ENCODE results near the gene PSPC1.

The PSPC1 gene

GRCh38 chr13:19673473-19674430 is 109.0 kb downstream of the PSPC1 start:
- no peak for DNase-seq (ENCODE audit: low read depth in 2 of 2, low spot score in 1 of 2)

- no peak for DNase-seq (ENCODE audit: low read depth in 2 of 2, low spot score in 1 of 2)
These were observed 109.8 kb downstream of the PSPC1 start for GRCh38 chr13:19672990-19673389.

- DNase-seq (ENCODE audit: low read depth in 2 of 2, low spot score in 1 of 2), result no peak
These were observed 112.6 kb downstream of the PSPC1 start for GRCh38 chr13:19670147-19670546.

DNA sequence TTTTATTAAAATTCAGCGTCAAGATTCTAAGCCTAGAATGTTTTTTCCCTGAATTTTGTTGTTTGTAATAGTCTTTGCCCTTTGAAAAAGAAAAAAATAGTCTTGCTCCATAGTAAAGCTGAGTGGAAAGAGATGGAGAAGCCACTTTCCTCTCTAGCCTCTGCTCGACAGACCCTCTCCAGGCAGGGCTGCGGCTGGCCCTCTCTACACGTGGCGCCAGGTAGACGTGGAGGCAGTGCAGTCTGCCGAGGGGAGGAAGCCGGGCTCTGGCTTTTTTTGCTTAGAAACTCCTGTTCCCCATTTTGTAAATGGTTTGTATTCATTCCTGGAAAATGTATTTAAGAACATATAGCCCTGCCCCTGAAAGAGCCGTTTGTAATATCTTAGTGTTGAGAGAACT is 114.0 kb downstream of the PSPC1 start:
- DNase-seq (ENCODE audit: low read depth in 2 of 2, low spot score in 1 of 2), result no peak

DNA sequence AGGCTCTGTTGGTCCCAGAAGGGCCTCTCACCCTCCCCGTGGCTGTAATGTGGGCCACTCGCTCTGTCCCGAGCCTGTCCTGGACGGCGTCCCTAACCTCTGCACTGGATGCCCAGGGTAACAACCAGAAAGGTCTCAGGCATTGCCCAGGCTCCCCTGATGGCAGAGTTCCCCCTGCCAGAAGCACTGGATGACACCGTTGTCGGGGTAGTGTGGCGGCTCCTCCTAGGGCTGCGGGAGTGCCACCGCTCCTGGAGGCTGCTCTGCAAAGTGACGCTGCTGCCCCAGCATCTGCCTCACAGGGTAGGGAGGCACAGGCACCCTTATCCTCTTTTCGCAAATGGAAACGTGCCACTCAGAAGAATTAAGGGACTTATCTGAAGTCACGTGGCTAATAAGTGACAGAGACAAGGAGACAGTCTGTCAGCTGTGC is 117.3 kb downstream of the PSPC1 start:
- DNase-seq (ENCODE audit: low read depth in 2 of 2, low spot score in 1 of 2), result no peak

GRCh38 chr13:19664481-19665230 is 118.1 kb downstream of the PSPC1 start:
- no peak for DNase-seq (ENCODE audit: low read depth in 2 of 2, low spot score in 1 of 2)

- DNase-seq (ENCODE audit: low read depth in 2 of 2, low spot score in 1 of 2), result no peak
These were observed 119.2 kb downstream of the PSPC1 start for GRCh38 chr13:19663416-19663979.

DNA sequence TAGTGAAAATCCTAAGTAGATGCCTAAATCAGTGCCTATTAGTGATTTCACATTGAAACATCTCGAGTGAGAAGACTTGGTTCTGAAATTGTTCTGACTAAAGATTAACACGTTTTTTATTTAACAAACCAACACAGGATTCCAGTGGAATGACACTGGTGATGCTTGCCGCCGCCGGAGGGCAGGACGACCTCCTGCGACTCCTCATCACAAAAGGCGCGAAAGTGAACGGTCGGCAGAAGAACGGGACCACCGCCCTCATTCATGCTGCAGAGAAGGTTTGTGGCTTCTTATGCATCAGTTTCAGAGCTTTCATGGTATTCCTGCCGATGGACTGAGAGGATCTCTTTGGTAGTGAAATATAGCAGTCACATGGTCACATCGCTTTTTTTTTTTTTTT is 121.2 kb downstream of the PSPC1 start:
- no peak for DNase-seq (ENCODE audit: low read depth in 2 of 2, low spot score in 1 of 2)

- DNase-seq (ENCODE audit: low read depth in 2 of 2, low spot score in 1 of 2), result no peak
These were observed 121.6 kb downstream of the PSPC1 start for GRCh38 chr13:19661126-19661525.

- no peak for DNase-seq (ENCODE audit: low read depth in 2 of 2, low spot score in 1 of 2)
These were observed 123.9 kb downstream of the PSPC1 start for GRCh38 chr13:19658831-19659230.

GRCh38 chr13:19657872-19658591 is 124.7 kb downstream of the PSPC1 start:
- DNase-seq (ENCODE audit: low read depth in 2 of 2, low spot score in 1 of 2), result no peak
